Measurements from ENCODE around the gene RIPOR2. TPM values are rescaled to one million over a fixed set of nuclear protein-coding genes. Genes with fewer than 3 reads are reported as not detected.

The RIPOR2 gene
- total RNA-seq, 1 donor = 0.72 TPM

DNA sequence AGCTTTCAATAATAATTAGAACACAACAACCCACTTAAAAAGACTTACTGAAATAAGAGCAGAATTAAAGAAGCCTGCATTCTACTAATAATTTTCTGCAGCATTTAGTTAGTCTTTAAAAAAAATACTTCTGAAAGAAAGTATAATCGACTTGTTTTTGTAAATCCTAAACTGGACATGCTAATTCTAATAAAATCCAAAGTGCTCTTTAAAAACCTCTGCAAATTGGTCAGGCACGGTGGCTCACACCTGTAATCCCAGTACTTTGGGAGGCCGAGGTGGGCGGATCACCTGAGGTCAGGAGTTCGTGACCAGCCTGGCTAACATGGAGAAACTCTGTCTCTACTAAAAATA is 79.5 kb downstream of the RIPOR2 start:
- DNase-seq (ENCODE audit: low read depth) = no peak
- TF ChIP-seq, protein P1, sequence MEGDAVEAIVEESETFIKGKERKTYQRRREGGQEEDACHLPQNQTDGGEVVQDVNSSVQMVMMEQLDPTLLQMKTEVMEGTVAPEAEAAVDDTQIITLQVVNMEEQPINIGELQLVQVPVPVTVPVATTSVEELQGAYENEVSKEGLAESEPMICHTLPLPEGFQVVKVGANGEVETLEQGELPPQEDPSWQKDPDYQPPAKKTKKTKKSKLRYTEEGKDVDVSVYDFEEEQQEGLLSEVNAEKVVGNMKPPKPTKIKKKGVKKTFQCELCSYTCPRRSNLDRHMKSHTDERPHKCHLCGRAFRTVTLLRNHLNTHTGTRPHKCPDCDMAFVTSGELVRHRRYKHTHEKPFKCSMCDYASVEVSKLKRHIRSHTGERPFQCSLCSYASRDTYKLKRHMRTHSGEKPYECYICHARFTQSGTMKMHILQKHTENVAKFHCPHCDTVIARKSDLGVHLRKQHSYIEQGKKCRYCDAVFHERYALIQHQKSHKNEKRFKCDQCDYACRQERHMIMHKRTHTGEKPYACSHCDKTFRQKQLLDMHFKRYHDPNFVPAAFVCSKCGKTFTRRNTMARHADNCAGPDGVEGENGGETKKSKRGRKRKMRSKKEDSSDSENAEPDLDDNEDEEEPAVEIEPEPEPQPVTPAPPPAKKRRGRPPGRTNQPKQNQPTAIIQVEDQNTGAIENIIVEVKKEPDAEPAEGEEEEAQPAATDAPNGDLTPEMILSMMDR (IDR thresholded peaks at IDR 0.05; ENCODE audit: insufficient read depth, low read length) = no peak
- H3K4me3 ChIP-seq (ENCODE audit: low read depth, low read length) = no peak overlapping the region

DNA sequence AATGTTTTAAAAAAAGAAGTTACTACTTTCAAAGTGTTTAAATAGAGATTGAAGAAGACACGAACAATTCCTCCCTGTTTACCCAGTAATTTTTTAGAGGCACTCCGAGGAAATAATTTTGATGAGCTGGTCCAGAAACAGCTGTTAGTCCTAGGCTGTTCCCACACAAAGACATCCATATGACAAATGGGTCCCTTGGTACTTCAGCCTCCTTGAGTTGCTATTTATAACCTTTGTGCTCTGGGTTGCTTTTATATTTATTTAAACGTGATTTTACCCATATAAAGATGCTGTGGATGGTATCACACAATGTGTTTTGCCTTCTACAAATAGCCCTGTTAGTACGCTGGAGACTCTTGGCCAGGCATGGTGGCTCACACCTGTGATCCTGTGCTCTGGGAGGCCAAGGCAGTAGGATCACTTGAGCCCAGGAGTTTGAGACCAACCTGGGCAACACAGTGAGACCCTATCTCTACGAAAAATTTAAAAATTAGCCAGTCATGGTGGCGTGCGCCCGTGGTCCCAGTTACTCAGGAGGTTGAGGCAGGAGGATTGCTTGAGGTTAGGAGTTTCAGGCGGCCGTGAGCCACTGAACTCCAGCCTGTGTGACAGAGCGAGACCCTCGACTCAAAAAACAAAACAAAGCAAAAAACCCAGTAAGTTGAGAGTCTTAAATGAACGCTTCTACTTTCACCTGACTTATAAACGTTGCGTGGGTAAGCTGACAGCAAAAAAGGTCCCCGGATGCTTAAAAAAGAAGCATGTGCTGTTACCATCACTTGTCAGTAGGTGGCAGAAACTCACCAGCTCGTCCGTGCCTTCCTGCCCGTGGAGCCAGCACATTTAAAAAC is 80.1 kb downstream of the RIPOR2 start:
- no peak overlapping the region for H3K4me3 ChIP-seq (ENCODE audit: low read depth, low read length)
- TF ChIP-seq, protein P1 (IDR thresholded peaks at IDR 0.05; ENCODE audit: insufficient read depth, low read length) = peak; percentile 85
- peak; percentile 81 for DNase-seq (ENCODE audit: low read depth)

DNA sequence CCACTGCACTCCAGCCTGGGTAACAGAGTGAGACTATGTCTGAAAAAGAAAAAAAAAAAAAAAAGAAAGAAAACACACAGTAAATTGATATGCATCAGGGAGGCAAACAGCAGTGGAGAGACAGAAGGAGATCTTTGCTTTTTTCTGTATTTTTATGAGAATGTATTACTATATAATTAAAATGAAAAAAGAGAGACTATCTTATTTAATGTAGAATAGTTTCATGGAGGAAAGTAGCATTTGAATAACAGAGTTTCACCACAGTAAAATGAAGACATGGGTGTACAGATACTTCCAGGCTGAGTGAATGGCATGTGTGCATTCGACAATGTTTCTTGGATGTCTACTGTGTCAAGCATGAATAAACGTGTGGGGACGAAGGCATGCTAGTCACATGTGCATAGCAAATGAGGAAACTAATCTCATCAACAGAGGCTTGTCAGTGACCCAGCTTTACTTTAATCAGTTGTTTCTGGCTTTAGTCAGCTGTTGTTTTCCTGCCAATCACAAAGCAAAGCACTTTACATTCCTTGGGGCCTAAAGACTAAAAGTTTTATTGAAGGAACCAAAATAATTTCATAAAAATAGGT is 81.6 kb downstream of the RIPOR2 start:
- TF ChIP-seq, protein P1 (IDR thresholded peaks at IDR 0.05; ENCODE audit: insufficient read depth, low read length) = no peak
- H3K4me3 ChIP-seq (ENCODE audit: low read depth, low read length) = no peak overlapping the region
- DNase-seq (ENCODE audit: low read depth) = no peak

DNA sequence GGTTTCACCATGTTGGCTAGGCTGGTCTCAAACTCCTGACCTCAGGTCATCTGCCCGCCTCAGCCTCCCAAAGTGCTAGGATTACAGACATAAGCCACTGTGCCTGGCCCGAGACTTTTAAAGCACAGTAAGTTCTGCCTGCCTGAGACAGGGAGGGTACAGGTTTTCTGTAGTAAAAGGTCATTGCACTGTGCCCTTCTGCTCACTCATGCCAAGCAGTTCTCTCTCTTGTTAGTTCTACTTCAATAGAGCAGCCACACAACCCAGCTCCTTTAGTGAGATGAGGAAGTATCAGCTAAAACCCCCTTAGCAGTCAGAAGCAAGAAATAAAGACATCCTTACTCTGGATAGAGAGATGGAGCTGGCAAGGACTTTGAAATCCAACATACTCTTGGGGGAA is 84.7 kb downstream of the RIPOR2 start:
- TF ChIP-seq, protein P1 (IDR thresholded peaks at IDR 0.05; ENCODE audit: insufficient read depth, low read length) = no peak
- DNase-seq (ENCODE audit: low read depth) = no peak

DNA sequence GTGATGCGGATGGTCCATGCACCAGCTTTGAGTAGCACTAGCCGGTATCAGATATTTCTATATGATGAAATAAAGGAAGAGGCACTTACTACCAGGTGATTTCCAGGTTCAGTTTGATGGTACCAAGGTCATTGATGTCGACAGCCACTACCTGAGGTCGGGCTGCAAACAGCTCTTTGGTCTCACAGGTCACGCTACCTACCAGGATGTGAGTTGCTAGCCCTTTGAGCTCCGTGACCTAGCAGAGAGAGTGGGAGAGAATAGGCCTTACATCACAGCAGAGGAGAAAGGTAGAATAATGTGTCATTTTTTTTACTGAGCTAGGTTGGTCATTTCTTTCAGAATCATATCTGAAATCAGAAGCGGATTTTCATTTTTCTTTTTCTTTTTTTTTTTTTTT is 86.0 kb downstream of the RIPOR2 start:
- no peak for DNase-seq (ENCODE audit: low read depth)

More for the DNA sequence above, 84.7 kb downstream of the RIPOR2 start:
- no peak overlapping the region for H3K4me3 ChIP-seq (ENCODE audit: low read depth, low read length)

DNA sequence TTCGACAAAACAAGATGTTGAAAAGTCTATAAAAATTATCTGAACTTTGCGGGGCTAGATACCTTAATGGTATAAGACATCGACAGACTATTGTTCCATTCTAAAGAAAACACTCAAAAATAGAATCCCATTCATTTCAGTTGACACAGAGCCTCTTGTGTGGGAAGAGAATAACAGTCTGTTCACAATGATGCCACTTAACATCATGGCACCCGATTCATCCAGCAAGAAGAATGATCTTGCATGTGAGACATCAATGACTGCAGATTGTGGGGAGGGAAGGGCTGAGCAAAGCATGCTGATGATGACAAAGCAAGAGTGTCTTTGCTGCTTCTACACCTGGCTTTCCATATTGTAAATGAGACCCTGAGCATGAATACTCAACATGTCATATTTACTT is 87.3 kb downstream of the RIPOR2 start:
- no peak for DNase-seq (ENCODE audit: low read depth)
- H3K4me3 ChIP-seq (ENCODE audit: low read depth, low read length) = no peak overlapping the region
- TF ChIP-seq, protein P1 (IDR thresholded peaks at IDR 0.05; ENCODE audit: insufficient read depth, low read length) = no peak

More for the DNA sequence above, 86.0 kb downstream of the RIPOR2 start:
- no peak overlapping the region for H3K4me3 ChIP-seq (ENCODE audit: low read depth, low read length)
- TF ChIP-seq, protein P1 (IDR thresholded peaks at IDR 0.05; ENCODE audit: insufficient read depth, low read length) = no peak
